IMR-90 (cell line): ENCODE measurements around the gene ARRB1. TPM values are rescaled to one million over a fixed set of nuclear protein-coding genes. Genes with fewer than 3 reads are reported as not detected.

Experiments used
- ATAC-seq: fragments of 200-7000 bp; cut with Tn5 transposase; 2 replicates; pipeline ENCODE4 v1.9.1; 2020; ENCODE audit warnings: low read depth, mild to moderate bottlenecking, moderate library complexity
- BruUV-seq: library from RNA; stranded (reverse); fragments of 400-500 nt; replicated peaks from 2 replicates; lab custom pipeline; 2021; lab: Mats Ljungman, UMichigan
- CTCF ChIA-PET: fragments of 300-600 bp; formaldehyde crosslinking; extraction: SDS; loops from one replicate; lab custom pipeline; 2021; ENCODE audit warnings: antibody characterized with exemption; lab: Yijun Ruan, JAX
- POLR2A ChIA-PET: fragments of 300-600 bp; sonication (Branson Sonifier 250); formaldehyde crosslinking; loops from one replicate; lab custom pipeline; 2022; ENCODE audit warnings: antibody characterized with exemption; ENCODE audit not compliant: unreplicated experiment; lab: Charles Lee
- DNase-seq: peaks from one replicate; pipeline ENCODE4 v3.0.0; 2013
- H2AFZ ChIP-seq: replicated peaks from 2 replicates; pipeline ENCODE3; 2013; ENCODE audit warnings: low read length, mild to moderate bottlenecking; ENCODE audit not compliant: poor library complexity
- H2AK5ac ChIP-seq: 2 replicates; pipeline ENCODE4 v1.6.1; 2013; ENCODE audit warnings: low read depth, low read length, inconsistent platforms
- H2AK9ac ChIP-seq: replicated peaks from 2 replicates; pipeline ENCODE3; 2013; ENCODE audit warnings: mild to moderate bottlenecking, low read depth, low read length, moderate library complexity; ENCODE audit not compliant: poor library complexity
- H2BK120ac ChIP-seq: 2 replicates; pipeline ENCODE4 v1.6.1; 2013; ENCODE audit warnings: low read depth, low read length, inconsistent platforms
- H2BK15ac ChIP-seq: 3 replicates; pipeline ENCODE4 v1.6.1; 2013; ENCODE audit warnings: low read depth, low read length, inconsistent platforms
- H2BK20ac ChIP-seq: 2 replicates; pipeline ENCODE4 v1.6.1; 2013; ENCODE audit warnings: low read depth, mild to moderate bottlenecking, inconsistent platforms, low read length, moderate library complexity
- H2BK5ac ChIP-seq: 2 replicates; pipeline ENCODE4 v1.6.1; 2013; ENCODE audit warnings: mild to moderate bottlenecking, low read depth, low read length, inconsistent platforms; ENCODE audit not compliant: poor library complexity, severe bottlenecking
- H3K14ac ChIP-seq: replicated peaks from 2 replicates; pipeline ENCODE4 v1.6.1; 2013; ENCODE audit warnings: low read depth, low read length, inconsistent platforms
- H3K18ac ChIP-seq: 2 replicates; pipeline ENCODE4 v1.6.1; 2013; ENCODE audit warnings: low read depth, low read length, control low read depth
- H3K23ac ChIP-seq: 2 replicates; pipeline ENCODE4 v1.6.1; 2013; ENCODE audit warnings: low read depth, low read length, inconsistent platforms
- H3K27ac ChIP-seq: 2 replicates; pipeline ENCODE4 v1.5.1; 2013; ENCODE audit warnings: mild to moderate bottlenecking, control low read depth, low read length; ENCODE audit not compliant: insufficient read depth
- H3K27me3 ChIP-seq: 2 replicates; pipeline ENCODE4 v1.6.1; 2013; ENCODE audit warnings: low read length; ENCODE audit not compliant: control insufficient read depth, insufficient read depth
- H3K36me3 ChIP-seq: 2 replicates; pipeline ENCODE4 v1.6.1; 2013; ENCODE audit warnings: low read length, mixed read lengths; ENCODE audit not compliant: control insufficient read depth, insufficient read depth
- H3K4ac ChIP-seq: 2 replicates; pipeline ENCODE4 v1.6.1; 2013; ENCODE audit warnings: low read depth, low read length, inconsistent platforms
- H3K4me1 ChIP-seq: 2 replicates; pipeline ENCODE4 v1.6.1; 2013; ENCODE audit warnings: low read length, mixed read lengths; ENCODE audit not compliant: control insufficient read depth, insufficient read depth
- H3K4me2 ChIP-seq: 2 replicates; pipeline ENCODE4 v1.6.1; 2013; ENCODE audit warnings: low read depth, mild to moderate bottlenecking, control low read depth, low read length, moderate library complexity
- H3K4me3 ChIP-seq: 2 replicates; pipeline ENCODE4 v1.5.1; 2013; ENCODE audit warnings: low read depth, mild to moderate bottlenecking, control low read depth, low read length, moderate library complexity; ENCODE audit not compliant: insufficient read depth
- H3K56ac ChIP-seq: 2 replicates; pipeline ENCODE4 v1.6.1; 2013; ENCODE audit warnings: low read length, inconsistent platforms; ENCODE audit not compliant: insufficient read depth; ENCODE audit errors: extremely low read depth
- H3K79me1 ChIP-seq, 2 experiments: 2 replicates each; pipeline ENCODE4 v1.6.1; 2013; ENCODE audit warnings: low read length in 2 of 2, inconsistent platforms in 1 of 2, low read depth in 1 of 2
- H3K9ac ChIP-seq: 2 replicates; pipeline ENCODE4 v1.6.1; 2013; ENCODE audit warnings: low read depth, low read length, control low read depth
- H3K9me1 ChIP-seq: 2 replicates; pipeline ENCODE4 v1.6.1; 2013; ENCODE audit warnings: low read length, inconsistent platforms; ENCODE audit not compliant: insufficient read depth
- H3K9me3 ChIP-seq: 2 replicates; pipeline ENCODE4 v1.6.1; 2013; ENCODE audit warnings: low read length; ENCODE audit not compliant: control insufficient read depth, insufficient read depth
- H4K20me1 ChIP-seq: 2 replicates; pipeline ENCODE4 v1.6.1; 2013; ENCODE audit warnings: low read length, inconsistent platforms; ENCODE audit not compliant: insufficient read depth
- H4K5ac ChIP-seq: 2 replicates; pipeline ENCODE4 v1.6.1; 2013; ENCODE audit warnings: mild to moderate bottlenecking, low read depth, low read length, control low read depth
- H4K8ac ChIP-seq, 2 experiments: 2 replicates each; pipeline ENCODE4 v1.6.1; 2013; ENCODE audit warnings: low read depth in 2 of 2, low read length in 2 of 2, control low read depth in 1 of 2, inconsistent platforms in 1 of 2
- H4K91ac ChIP-seq: 2 replicates; pipeline ENCODE4 v1.6.1; 2013; ENCODE audit warnings: low read depth, low read length, inconsistent platforms; ENCODE audit not compliant: insufficient read depth
- CEBPB ChIP-seq: IDR thresholded peaks from 2 replicates; pipeline ENCODE4 v1.6.1; 2012; ENCODE audit warnings: low read depth, low read length, improper control_type of control experiment
- CHD1 ChIP-seq: IDR thresholded peaks from 2 replicates; pipeline ENCODE4 v1.6.1; 2012; ENCODE audit warnings: low read depth, low read length, improper control_type of control experiment
- CTCF ChIP-seq: conservative IDR thresholded peaks from 2 replicates; pipeline ENCODE4 v1.5.1; 2012; ENCODE audit warnings: mild to moderate bottlenecking, low read depth, low read length, improper control_type of control experiment
- FOS ChIP-seq: fragments of 150-350 bp; IDR thresholded peaks from 2 replicates; pipeline ENCODE4 v1.6.1; 2016; ENCODE audit warnings: low read depth, low read length
- MAZ ChIP-seq: IDR thresholded peaks from 2 replicates; pipeline ENCODE4 v1.6.1; 2012; ENCODE audit warnings: low read depth, mild to moderate bottlenecking, low read length, improper control_type of control experiment, moderate library complexity, borderline replicate concordance
- NFE2L2 ChIP-seq: fragments of 150-350 bp; IDR thresholded peaks from 2 replicates; pipeline ENCODE4 v1.6.1; 2016; ENCODE audit warnings: low read depth, mild to moderate bottlenecking, low read length
- POLR2A ChIP-seq: IDR thresholded peaks from 2 replicates; pipeline ENCODE4 v1.6.1; 2012; ENCODE audit warnings: mild to moderate bottlenecking, low read depth, low read length
- SMC3 ChIP-seq: fragments of 150-350 bp; IDR thresholded peaks from 2 replicates; pipeline ENCODE4 v1.6.1; 2016; ENCODE audit warnings: low read depth, mild to moderate bottlenecking, antibody characterized with exemption, low read length, moderate library complexity
- USF2 ChIP-seq: fragments of 150-350 bp; IDR thresholded peaks from 2 replicates; pipeline ENCODE4 v1.6.1; 2017; ENCODE audit warnings: mild to moderate bottlenecking, antibody characterized with exemption, low read length, low read depth
- WGBS, 2 experiments: methylation state at CpG; one replicate each; pipeline versions ENCODE4 v1.1.5 to v1.1.7; 2013; ENCODE audit warnings: missing lambda C conversion rate in 2 of 2; ENCODE audit not compliant: insufficient read length in 1 of 2; ENCODE audit errors: extremely low coverage in 2 of 2; 5-methylcytosine and 5-hydroxymethylcytosine counted together
- dilution Hi-C: fragments of 300-500 bp; cut with HindIII; formaldehyde crosslinking; loops from one replicate; pipeline ENCODE4 v1.14.3; 2018; ENCODE audit warnings: low sequenced_read_pairs; ENCODE audit not compliant: unreplicated experiment
- in situ Hi-C: fragments of 300-500 bp; cut with MboI; formaldehyde crosslinking; loops from 3 replicates; pipeline ENCODE4 v1.14.3; 2019; ENCODE audit warnings: low sequenced_read_pairs, inconsistent platforms, mixed read lengths
- intact Hi-C: fragments of 100-400 bp; cut with micrococcal nuclease; formaldehyde crosslinking; loops from 2 replicates; pipeline ENCODE4 v1.10.0; 2022
- polyA plus RNA-seq, 3 experiments: library from polyadenylated mRNA; depleted of rRNA; stranded (reverse); fragments of >200 nt; gene quantifications; 2 replicates each; pipeline ENCODE4 v1.2.3, GENCODE V29; 2012; ENCODE audit warnings: low replicate concordance in 1 of 3
- total RNA-seq: library from RNA; depleted of rRNA; stranded (reverse); fragments of >200 nt; gene quantifications from 2 replicates; pipeline ENCODE4 v1.2.3, GENCODE V29; 2012

ARRB1 gene
- total and polyA plus RNA-seq, 2 of the 4 experiments (the other 2 are of a cell fraction) = 11.0 to 17.4 TPM

GRCh38 chr11:75289919-75290318 lies 61.5 kb downstream of the ARRB1 start:
- Histone ChIP-seq H4K8ac (no peak overlapping the region), H3K4me2 (no peak overlapping the region), H3K4me1 (no peaks in the 10 kb centered on the region), H3K27me3 (peaks cover 1% of the 10 kb centered on the region; the same call in 1 of the 2 replicates), H3K14ac (no peak overlapping the region), H3K27ac (no peak overlapping the region), H2BK15ac (no peak overlapping the region), H4K5ac (no peak overlapping the region), H3K79me1 (no peaks in the 10 kb centered on the region), H3K9me3 (no peaks in the 10 kb centered on the region), H3K9ac (no peak overlapping the region), H2BK5ac (no peak overlapping the region), H3K18ac (no peak overlapping the region), H2AK9ac (no peak overlapping the region), H3K4me3 (no peak overlapping the region), H2AFZ (no peak overlapping the region), H3K9me1 (no peaks in the 10 kb centered on the region), H3K56ac (no peak overlapping the region), H2BK20ac (no peak overlapping the region), H3K36me3 (peaks cover 3% of the 10 kb centered on the region; the same call in 1 of the 2 replicates), H4K20me1 (peaks cover 3% of the 10 kb centered on the region; the same call in 1 of the 2 replicates), H3K4ac (no peak overlapping the region), H4K91ac (no peak overlapping the region), H2BK120ac (no peak overlapping the region), H2AK5ac (no peak overlapping the region), H3K23ac (no peak overlapping the region)
- intact Hi-C loops (no loop called here), in situ Hi-C loops (loop anchor here (25.0 kb wide), 1 partner anchor 247 kb away; the partner anchor contains the start of gene GDPD5), dilution Hi-C loops (no loop called here)
- no peak for TF ChIP-seq SMC3
- no peak for TF ChIP-seq CEBPB
- TF ChIP-seq USF2 = no peak
- no peak for TF ChIP-seq NFE2L2
- no peak for TF ChIP-seq CHD1
- no peak for TF ChIP-seq POLR2A
- TF ChIP-seq MAZ = no peak
- TF ChIP-seq FOS = no peak
- TF ChIP-seq CTCF = no peak
- 100% methylated on average over 1 of the region's 12 CpGs; no CpG with 5 or more reads in 1 of the 2 experiments for WGBS, 2 experiments
- POLR2A ChIA-PET = no interaction called here
- ATAC-seq (no peak), DNase-seq (no peak)
- CTCF ChIA-PET = no interaction called here
- BruUV-seq = no TSS peak
